K562 (cell line): ENCODE results near the gene NUP210. TPM values are rescaled to one million over a fixed set of nuclear protein-coding genes. Genes with fewer than 3 reads are reported as not detected.

Source experiments
- ATAC-seq: fragments of 200-7000 bp; cut with Tn5 transposase; 3 replicates; pipeline ENCODE4 v1.9.1; 2020; ENCODE audit warnings: moderate library complexity
- BruUV-seq: library from RNA; stranded (reverse); fragments of 400-500 nt; replicated peaks from 2 replicates; lab custom pipeline; 2021; lab: Mats Ljungman, UMichigan
- CTCF ChIA-PET: fragments of 300-600 bp; formaldehyde crosslinking; extraction: SDS; loops from one replicate; lab custom pipeline; 2021; ENCODE audit warnings: low intra/inter-chr PET ratio; lab: Yijun Ruan, JAX
- POLR2A ChIA-PET: fragments of 300-600, 350-650 bp; sonication (Branson Sonifier 250); formaldehyde crosslinking; extraction: SDS; loops from one replicate; lab custom pipeline; 2021; ENCODE audit warnings: antibody characterized with exemption, inconsistent platforms; lab: Yijun Ruan, JAX
- DNase-seq, 4 experiments: peaks; one replicate each; pipeline versions ENCODE4 v3.0.0 to v3.0.0-alpha.2; 2011 to 2018; ENCODE audit warnings: low spot score in 3 of 4, mixed read lengths in 3 of 4; ENCODE audit errors: extremely low read depth in 1 of 4
- FAIRE-seq: peaks from 2 replicates; lab custom pipeline; 2011; peaks lifted over from hg19 to GRCh38; lab: Jason Lieb, UNC
- H2AFZ ChIP-seq: 2 replicates; pipeline ENCODE4 v1.6.0; 2011; ENCODE audit warnings: low read depth, low read length, control low read depth, inconsistent platforms
- H3K27ac ChIP-seq: fragments of 200-600 bp; 3 replicates; pipeline ENCODE4 v1.8.0; 2011; ENCODE audit warnings: low read depth, mild to moderate bottlenecking, control low read depth, inconsistent platforms, low read length, moderate library complexity, mixed read lengths; ENCODE audit errors: extremely low read depth
- H3K27me3 ChIP-seq, 2 experiments: fragments of 300-600 bp in 1 of 2; 2 replicates in 1 of 2; 3 replicates in 1 of 2; pipeline versions ENCODE4 v1.6.0 to v1.8.0; 2011; ENCODE audit warnings: inconsistent platforms in 2 of 2, low read length in 2 of 2, mild to moderate bottlenecking in 1 of 2, mixed read lengths in 1 of 2, moderate library complexity in 1 of 2; ENCODE audit not compliant: control insufficient read depth in 2 of 2, insufficient read depth in 2 of 2
- H3K36me3 ChIP-seq: fragments of 300-600 bp; 3 replicates; pipeline ENCODE4 v1.8.0; 2011; ENCODE audit warnings: mild to moderate bottlenecking, low read length, inconsistent platforms; ENCODE audit not compliant: control insufficient read depth, insufficient read depth
- H3K4me1 ChIP-seq, 2 experiments: fragments of 200-600 bp in 1 of 2; replicated peaks in 1 of 2; 2 replicates in 1 of 2; 3 replicates in 1 of 2; pipeline versions ENCODE4 v1.5.1 to v1.8.0; 2011; ENCODE audit warnings: inconsistent platforms in 2 of 2, low read length in 2 of 2, mild to moderate bottlenecking in 1 of 2, mixed read lengths in 1 of 2, moderate library complexity in 1 of 2; ENCODE audit not compliant: control insufficient read depth in 2 of 2, insufficient read depth in 2 of 2
- H3K4me2 ChIP-seq: 2 replicates; pipeline ENCODE4 v1.6.1; 2011; ENCODE audit warnings: low read length, control low read depth, inconsistent platforms, mixed read lengths; ENCODE audit not compliant: insufficient read depth
- H3K4me3 ChIP-seq: fragments of 200-600 bp; sonication (generic), shearing (Covaris generic); 2 replicates; pipeline ENCODE4 v1.5.1; 2016; ENCODE audit warnings: control low read depth, inconsistent platforms
- H3K79me2 ChIP-seq: fragments of 200-600 bp; 3 replicates; pipeline ENCODE4 v1.8.0; 2011; ENCODE audit warnings: low read length, inconsistent platforms; ENCODE audit not compliant: control insufficient read depth, insufficient read depth
- H3K9ac ChIP-seq, 2 experiments: 2 replicates each; pipeline versions ENCODE4 v1.6.0 to v1.6.1; 2011; ENCODE audit warnings: low read depth in 2 of 2, low read length in 2 of 2, control low read depth in 1 of 2, inconsistent platforms in 1 of 2, mild to moderate bottlenecking in 1 of 2, mixed read lengths in 1 of 2; ENCODE audit not compliant: insufficient read depth in 1 of 2
- H3K9me1 ChIP-seq: one replicate; pipeline ENCODE4 v1.6.0; 2011; ENCODE audit warnings: inconsistent platforms, mild to moderate bottlenecking, low read length, moderate library complexity; ENCODE audit not compliant: control insufficient read depth, insufficient read depth
- H3K9me3 ChIP-seq: replicated peaks from 2 replicates; pipeline ENCODE4 v1.5.1; 2011; ENCODE audit warnings: low read depth, low read length, inconsistent platforms; ENCODE audit not compliant: control insufficient read depth, insufficient read depth
- H4K20me1 ChIP-seq: replicated peaks from 2 replicates; pipeline ENCODE4 v1.6.1; 2011; ENCODE audit warnings: low read length, inconsistent platforms, mixed read lengths; ENCODE audit not compliant: control insufficient read depth, insufficient read depth
- BCL6 ChIP-seq: fragments of 250-450 bp; sonication (Bioruptor Pico); IDR thresholded peaks from 2 replicates; pipeline ENCODE4 v1.4.0; 2020
- CHD2 ChIP-seq: IDR thresholded peaks from 2 replicates; pipeline ENCODE4 v1.6.1; 2011; ENCODE audit warnings: low read depth, low read length
- E2F4 ChIP-seq: sonication (generic); formaldehyde crosslinking; IDR thresholded peaks from 2 replicates; pipeline ENCODE4 v1.8.0; 2022; ENCODE audit warnings: mild to moderate bottlenecking, low read depth, missing genetic modification reagents
- GABPA ChIP-seq: fragments of 200-800 bp; sonication (Bioruptor generic); conservative IDR thresholded peaks from 2 replicates; pipeline ENCODE4 v1.6.1; 2016; ENCODE audit warnings: low read depth, missing genetic modification characterization, missing compliant biosample characterization
- HDAC2 ChIP-seq: fragments of 450-650 bp; IDR thresholded peaks from 2 replicates; pipeline ENCODE4 v1.6.1; 2016; ENCODE audit warnings: mild to moderate bottlenecking
- HNRNPUL1 ChIP-seq: fragments of 200-400 bp; formaldehyde crosslinking; IDR thresholded peaks from 2 replicates; pipeline ENCODE4 v1.6.1; 2017; ENCODE audit warnings: low read length
- KHSRP ChIP-seq: fragments of 450-650 bp; IDR thresholded peaks from 2 replicates; pipeline ENCODE4 v1.6.1; 2017
- MAZ ChIP-seq, 2 experiments: fragments of 450-650 bp in 1 of 2; sonication (generic) in 1 of 2; formaldehyde crosslinking; IDR thresholded peaks in 1 of 2; conservative IDR thresholded peaks in 1 of 2; 2 replicates each; pipeline versions ENCODE4 v1.4.0 to v1.5.0; 2020; ENCODE audit warnings: mild to moderate bottlenecking in 1 of 2, missing genetic modification reagents in 1 of 2
- MCM2 ChIP-seq: fragments of 450-650 bp; IDR thresholded peaks from 2 replicates; pipeline ENCODE4 v1.6.1; 2017; ENCODE audit warnings: low read depth, mild to moderate bottlenecking
- MEIS2 ChIP-seq: fragments of 450-650 bp; IDR thresholded peaks from 2 replicates; pipeline ENCODE4 v1.6.1; 2014; ENCODE audit warnings: mild to moderate bottlenecking; ENCODE audit not compliant: partially characterized antibody
- ZBTB12 ChIP-seq: fragments of 250-450 bp; sonication (Bioruptor Pico); IDR thresholded peaks from 2 replicates; pipeline ENCODE4 v1.4.0; 2020
- ZNF143 ChIP-seq: sonication (generic); formaldehyde crosslinking; IDR thresholded peaks from 2 replicates; pipeline ENCODE4 v1.9.0; 2022; ENCODE audit warnings: mild to moderate bottlenecking, missing genetic modification reagents
- ZNF324 ChIP-seq: fragments of 250-450 bp; sonication (Bioruptor Pico); IDR thresholded peaks from 2 replicates; pipeline ENCODE4 v1.4.0; 2020; ENCODE audit warnings: mild to moderate bottlenecking
- ZNF764 ChIP-seq: fragments of 250-450 bp; sonication (Bioruptor Pico); IDR thresholded peaks from 2 replicates; pipeline ENCODE4 v1.4.0; 2020; ENCODE audit warnings: low read depth, mild to moderate bottlenecking, moderate library complexity
- WGBS: fragments of 100-300 bp; shearing (Covaris generic); methylation state at CpG from one replicate; pipeline ENCODE4 v1.1.6; 2016; ENCODE audit warnings: low coverage, mixed read lengths; ENCODE audit not compliant: insufficient coverage; ENCODE audit errors: missing lambda C conversion rate; 5-methylcytosine and 5-hydroxymethylcytosine counted together
- in situ Hi-C: fragments of 300-500 bp; cut with MboI; formaldehyde crosslinking; loops from 4 replicates; pipeline ENCODE4 v1.15.0; 2018; ENCODE audit warnings: inconsistent platforms, mixed read lengths
- intact Hi-C: fragments of 100-400 bp; cut with micrococcal nuclease; formaldehyde crosslinking; loops from 2 replicates; pipeline ENCODE4 v1.14.2; 2022
- polyA plus RNA-seq, 8 experiments: library from polyadenylated mRNA; depleted of rRNA in 4 of 8; stranded (reverse) in 5 of 8; unstranded in 3 of 8; fragments of >200 nt; fragmentation: Nextera tagmentation in 2 of 8; fragmentation: Illumina TruSeq in 1 of 8; extraction: Ambion mirVana in 2 of 8; extraction: Trizol in 1 of 8; gene quantifications; 2 replicates each; pipeline versions ENCODE4 v1.2.1 to v1.2.3, GENCODE V29; 2011 to 2014; ENCODE audit warnings: inconsistent platforms in 1 of 8, missing spikeins in 1 of 8
- total RNA-seq, 7 experiments: library from RNA; depleted of rRNA in 6 of 7; stranded (reverse); fragments of >200 nt in 6 of 7; fragmentation: Illumina TruSeq in 2 of 7; extraction: Trizol in 2 of 7; gene quantifications; 2 replicates each; pipeline versions ENCODE4 v1.2.1 to v1.2.3, GENCODE V29; 2011 to 2021; ENCODE audit warnings: low replicate concordance in 1 of 7

Gene NUP210
- total and polyA plus RNA-seq, 9 of the 15 experiments (the other 6 are each of a cell fraction or from before 2014, with no cell fraction given), result 1.2 to 138 (median 44.0) TPM

GRCh38 chr3:13427662-13428603, 7.8 kb upstream of the NUP210 start:
- Histone ChIP-seq H3K79me2 (no peaks in the 10 kb centered on the region), H3K36me3 (no peaks in the 10 kb centered on the region), H2AFZ (0 out of 2 replicates have a peak overlapping the region, but pooled peaks have one; percentile 1), H3K27ac (no peak overlapping the region), H4K20me1 (no peaks in the 10 kb centered on the region), H3K27me3 (no peaks in the 10 kb centered on the region), H3K4me3 (no peak overlapping the region), H3K4me2 (no peak overlapping the region), H3K9me1 (no peaks in the 10 kb centered on the region), H3K4me1 (peaks cover 10 to 26% of the 10 kb centered on the region in 2 experiments), H3K9ac (no peak overlapping the region), H3K9me3 (no peaks in the 10 kb centered on the region)
- TF ChIP-seq BCL6 (CRISPR knock-in tag) (no peak), HDAC2 (no peak), MCM2 (no peak), KHSRP (no peak), ZNF324 (CRISPR knock-in tag) (no peak), MEIS2 (no peak), E2F4 (CRISPR knock-in tag) (no peak), ZBTB12 (CRISPR knock-in tag) (no peak), HNRNPUL1 (no peak), CHD2 (no peak), ZNF143 (CRISPR knock-in tag) (no peak), ZNF764 (no peak), MAZ (CRISPR knock-in tag; conservative IDR thresholded peaks at IDR 0.05 in 1 of 2, IDR thresholded peaks at IDR 0.05 in 1 of 2) (no peak), GABPA (tag) (no peak)
- no peak for FAIRE-seq
- in situ Hi-C loops, result no loop called here
- no TSS peak for BruUV-seq
- ChIA-PET CTCF (interaction anchor here (0.6 kb wide), 1 partner anchor 220 kb away, joined by 3 read pairs; no protein-coding TSS in a partner anchor), POLR2A (interaction anchor here (0.5 to 1.5 kb wide), 4 partner anchors 9 to 23 kb away, joined by 3 to 9 read pairs (median 4); no protein-coding TSS in a partner anchor)
- WGBS, result 81% methylated on average over 12 of the region's 12 CpGs
- intact Hi-C loops, result no loop called here
- DNase-seq, result peak in 1 of 4 experiments; percentile 5
- ATAC-seq, result no peak
